Suprapubic skin (tissue), 4 donors: ENCODE results near the gene BMPER. TPM values are rescaled to one million over a fixed set of nuclear protein-coding genes. Genes with fewer than 3 reads are reported as not detected.

Experiments used
- DNase-seq, 2 donors: peaks; one replicate each; pipeline ENCODE4 v3.0.0-alpha.2; 2019; ENCODE audit warnings: low spot score in 2 of 2
- H3K27ac ChIP-seq: fragments of 200-600 bp; sonication (generic); one replicate; pipeline ENCODE4 v1.5.1; 2019
- H3K27me3 ChIP-seq: fragments of 200-600 bp; sonication (generic); one replicate; pipeline ENCODE4 v1.5.1; 2019
- H3K36me3 ChIP-seq: fragments of 200-600 bp; sonication (generic); one replicate; pipeline ENCODE4 v1.5.1; 2019
- H3K4me1 ChIP-seq: fragments of 200-600 bp; sonication (generic); one replicate; pipeline ENCODE4 v1.5.1; 2019
- H3K4me3 ChIP-seq: fragments of 200-600 bp; sonication (generic); one replicate; pipeline ENCODE4 v1.5.1; 2019; ENCODE audit warnings: mild to moderate bottlenecking
- H3K9me3 ChIP-seq: fragments of 200-600 bp; sonication (generic); one replicate; pipeline ENCODE4 v1.5.1; 2019
- CTCF ChIP-seq, 2 donors: fragments of 200-600 bp in 1 of 2; fragments of 450-650 bp in 1 of 2; sonication (generic) in 1 of 2; IDR thresholded peaks; one replicate each; pipeline ENCODE4 v1.5.1; 2016 to 2019; ENCODE audit warnings: antibody characterized with exemption in 2 of 2, mild to moderate bottlenecking in 1 of 2, moderate library complexity in 1 of 2
- EP300 ChIP-seq: sonication (generic); formaldehyde crosslinking; IDR thresholded peaks from one replicate; pipeline ENCODE4 v1.6.1; 2017; ENCODE audit warnings: antibody characterized with exemption
- POLR2A ChIP-seq, 2 donors: fragments of 450-650 bp; IDR thresholded peaks; one replicate each; pipeline ENCODE4 v1.6.1; 2017; ENCODE audit warnings: antibody characterized with exemption in 2 of 2, mild to moderate bottlenecking in 2 of 2, moderate library complexity in 2 of 2
- POLR2AphosphoS5 ChIP-seq, 3 donors: sonication (generic); formaldehyde crosslinking; IDR thresholded peaks; one replicate each; pipeline ENCODE4 v1.6.1; 2017; ENCODE audit warnings: antibody characterized with exemption in 3 of 3
- WGBS: methylation state at CpG from one replicate; pipeline ENCODE4 v1.1.5; 2018; 5-methylcytosine and 5-hydroxymethylcytosine counted together
- total RNA-seq, 4 donors: library from RNA; depleted of rRNA; stranded (reverse); fragments of >200 nt; gene quantifications; one replicate each; pipeline ENCODE4 v1.1.0, GENCODE V29; 2016

BMPER gene
- total RNA-seq, 4 donors from 2014 or later, result 0.52 to 7.2 (median 1.2) TPM

- Histone ChIP-seq H3K9me3 (no peaks in the 10 kb centered on the region), H3K27ac (no peak overlapping the region), H3K36me3 (no peaks in the 10 kb centered on the region), H3K4me1 (no peaks in the 10 kb centered on the region), H3K4me3 (no peak overlapping the region), H3K27me3 (no peaks in the 10 kb centered on the region)
- no peak for DNase-seq
- WGBS, result 100% methylated on average over 1 of the region's 1 CpG
- TF ChIP-seq POLR2AphosphoS5 (IDR thresholded peaks at IDR 0.05), result no peak
- TF ChIP-seq EP300, result no peak
- TF ChIP-seq POLR2A (IDR thresholded peaks at IDR 0.05), result no peak
- no peak for TF ChIP-seq CTCF (IDR thresholded peaks at IDR 0.05)
These were observed 108.1 kb downstream of the BMPER start for GRCh38 chr7:34013421-34013820.

- no peak for DNase-seq
- H3K4me3 ChIP-seq, result no peak overlapping the region
- TF ChIP-seq POLR2AphosphoS5 (IDR thresholded peaks at IDR 0.05) (no peak), POLR2A (IDR thresholded peaks at IDR 0.05) (no peak), CTCF (IDR thresholded peaks at IDR 0.05) (no peak)
- no peaks in the 10 kb centered on the region for H3K9me3 ChIP-seq
- H3K27me3 ChIP-seq, result no peaks in the 10 kb centered on the region
- no peaks in the 10 kb centered on the region for H3K4me1 ChIP-seq
- WGBS, result 87% methylated on average over 4 of the region's 4 CpGs
- no peaks in the 10 kb centered on the region for H3K36me3 ChIP-seq
- H3K27ac ChIP-seq, result no peak overlapping the region
These were observed 110.3 kb downstream of the BMPER start for GRCh38 chr7:34015651-34016050.

GRCh38 chr7:34016876-34017275 is 111.5 kb downstream of the BMPER start:
- no peaks in the 10 kb centered on the region for H3K27me3 ChIP-seq
- no peaks in the 10 kb centered on the region for H3K9me3 ChIP-seq
- no peaks in the 10 kb centered on the region for H3K36me3 ChIP-seq
- 72% methylated on average over 3 of the region's 3 CpGs for WGBS
- TF ChIP-seq POLR2A (IDR thresholded peaks at IDR 0.05) (no peak), POLR2AphosphoS5 (IDR thresholded peaks at IDR 0.05) (no peak), CTCF (IDR thresholded peaks at IDR 0.05) (no peak), EP300 (no peak)
- no peak overlapping the region for H3K4me3 ChIP-seq
- H3K27ac ChIP-seq, result no peak overlapping the region
- H3K4me1 ChIP-seq, result no peaks in the 10 kb centered on the region
- no peak for DNase-seq

- Histone ChIP-seq H3K4me1 (no peaks in the 10 kb centered on the region), H3K27ac (no peak overlapping the region), H3K27me3 (no peaks in the 10 kb centered on the region), H3K9me3 (no peaks in the 10 kb centered on the region), H3K36me3 (no peaks in the 10 kb centered on the region), H3K4me3 (no peak overlapping the region)
- WGBS, result 91% methylated on average over 7 of the region's 7 CpGs
- TF ChIP-seq POLR2A (IDR thresholded peaks at IDR 0.05) (no peak), CTCF (IDR thresholded peaks at IDR 0.05) (no peak), POLR2AphosphoS5 (IDR thresholded peaks at IDR 0.05) (no peak), EP300 (no peak)
- DNase-seq, result no peak
These were observed 114.0 kb downstream of the BMPER start for GRCh38 chr7:34019301-34019790.

GRCh38 chr7:34022626-34023025 is 117.3 kb downstream of the BMPER start:
- no peaks in the 10 kb centered on the region for H3K9me3 ChIP-seq
- 68% methylated on average over 5 of the region's 5 CpGs for WGBS
- TF ChIP-seq CTCF (IDR thresholded peaks at IDR 0.05) (no peak), POLR2A (IDR thresholded peaks at IDR 0.05) (no peak), POLR2AphosphoS5 (IDR thresholded peaks at IDR 0.05) (no peak), EP300 (no peak)
- H3K27ac ChIP-seq, result no peak overlapping the region
- H3K27me3 ChIP-seq, result no peaks in the 10 kb centered on the region
- no peak for DNase-seq
- H3K4me3 ChIP-seq, result no peak overlapping the region
- no peaks in the 10 kb centered on the region for H3K36me3 ChIP-seq
- H3K4me1 ChIP-seq, result no peaks in the 10 kb centered on the region
